ENCODE results near the gene GVQW3.
A peak's percentile ranks its signal among the peaks of the same experiment; 100 is the strongest.

The GVQW3 gene

DNA sequence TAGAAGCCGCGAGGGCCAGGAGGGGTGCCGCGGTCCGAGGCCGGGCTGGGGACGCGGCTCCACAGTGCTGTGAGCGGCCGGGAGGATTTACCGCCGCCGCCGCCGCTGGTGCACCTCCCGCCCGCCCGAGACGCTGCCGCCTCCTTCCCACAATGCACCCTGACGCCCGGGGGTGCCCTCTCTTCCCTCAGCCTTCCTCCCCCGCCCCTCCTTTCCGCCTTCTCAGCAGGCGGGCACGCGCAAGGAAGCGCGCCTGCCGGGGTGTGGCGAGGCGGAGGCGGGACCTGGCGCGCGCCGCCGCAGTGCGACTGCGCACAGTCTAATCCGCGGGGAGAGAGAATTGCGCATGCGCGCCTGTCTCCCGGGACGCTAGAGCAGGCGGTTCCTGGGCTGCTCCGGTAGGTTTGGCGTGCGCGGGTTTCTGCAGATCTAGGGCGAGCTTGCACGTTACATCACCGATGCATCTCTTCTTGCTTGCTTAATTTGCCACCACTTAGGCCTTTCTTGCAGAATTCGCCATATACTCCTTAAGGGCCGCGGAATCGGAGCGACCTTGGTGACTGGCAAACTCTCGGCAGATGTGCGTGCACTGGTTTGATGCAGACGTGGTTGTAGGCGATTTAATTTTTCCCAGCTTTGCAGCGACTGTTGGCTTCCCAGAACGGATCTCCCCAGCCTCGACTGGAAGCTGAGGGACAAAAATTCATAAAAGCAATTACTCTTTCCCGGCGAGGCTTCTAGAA lies at the start of gene GVQW3, which contains the start of gene THAP12:
GVQW3 (plus strand) TSS at position 347 of the 743 bp plus-strand sequence. CDS start 506 bp downstream, outside the sequence.
THAP12 (minus strand) TSS at position 156 of the 743 bp plus-strand sequence. CDS start 296 bp downstream, outside the sequence.
- peak; percentile 97 for DNase-seq

DNA sequence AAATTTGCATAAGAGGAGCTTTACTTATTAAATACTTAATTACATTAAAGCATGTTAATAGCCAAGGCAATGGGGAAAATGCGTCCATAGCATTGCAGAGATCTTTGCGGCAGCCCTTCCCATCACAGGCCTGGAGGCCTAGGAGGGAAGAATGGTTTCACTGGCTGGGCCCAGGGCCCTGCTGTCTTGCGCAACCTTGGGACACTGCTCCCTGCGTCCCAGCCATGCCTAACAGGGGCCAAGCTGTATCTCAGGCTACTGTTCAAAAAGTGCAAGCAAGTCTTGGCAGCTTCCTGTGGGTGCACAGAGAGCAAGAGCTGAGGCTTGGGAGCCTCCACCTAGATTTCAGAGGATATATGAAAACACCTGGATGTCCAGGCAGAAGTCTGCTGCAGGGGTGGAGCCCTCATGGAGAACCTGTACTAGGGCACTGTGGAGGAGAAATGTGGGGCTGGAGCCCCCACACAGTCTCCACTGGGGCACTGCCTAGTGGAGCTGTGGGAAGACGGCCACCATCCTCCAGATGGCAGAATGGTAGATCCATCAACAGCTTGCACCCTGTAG lies 46.2 kb upstream of the GVQW3 start:
- DNase-seq: no peak

DNA sequence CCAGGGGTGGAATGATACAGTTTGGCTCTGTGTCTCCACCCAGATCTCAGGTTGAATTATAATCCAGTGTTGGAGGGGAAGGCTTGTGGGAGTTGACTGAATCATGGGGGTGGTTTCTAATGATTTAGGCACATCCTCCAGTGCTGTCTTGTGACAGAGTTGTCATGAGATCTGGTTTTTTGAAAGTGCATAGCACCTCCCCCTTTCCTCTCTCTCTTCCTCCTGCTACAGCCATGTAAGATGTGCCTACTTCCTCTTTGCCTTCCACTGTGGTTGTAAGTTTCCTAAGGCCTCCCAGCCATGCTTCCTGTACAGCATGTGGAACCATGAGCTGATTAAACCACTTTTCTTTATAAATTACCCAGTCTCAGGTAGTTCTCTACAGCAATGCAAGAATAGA lies 45.3 kb upstream of the GVQW3 start:
- no peak for DNase-seq

DNA sequence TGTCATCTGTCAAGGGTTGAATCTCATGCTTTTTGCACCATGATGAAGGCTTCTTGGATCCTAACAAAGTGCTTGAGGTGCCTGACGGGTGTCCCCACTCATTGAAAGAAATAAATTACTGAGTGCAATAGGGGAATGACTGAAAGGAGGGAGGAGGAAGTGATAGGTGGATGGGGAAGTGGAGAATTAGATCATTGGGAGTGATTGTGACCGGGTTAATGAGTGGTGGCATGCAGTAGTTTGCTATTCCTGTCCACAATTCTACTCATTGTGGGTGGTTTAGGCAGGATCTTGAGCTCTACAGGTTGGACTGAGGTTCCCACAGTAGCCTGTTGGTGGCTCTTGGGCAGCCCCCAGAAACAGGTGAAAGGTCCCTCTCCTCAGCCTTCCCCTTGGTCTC lies 44.5 kb upstream of the GVQW3 start:
- DNase-seq: no peak

- DNase-seq: no peak
Measured at GRCh38 chr11:76337469-76337868, 43.7 kb upstream of the GVQW3 start.

DNA sequence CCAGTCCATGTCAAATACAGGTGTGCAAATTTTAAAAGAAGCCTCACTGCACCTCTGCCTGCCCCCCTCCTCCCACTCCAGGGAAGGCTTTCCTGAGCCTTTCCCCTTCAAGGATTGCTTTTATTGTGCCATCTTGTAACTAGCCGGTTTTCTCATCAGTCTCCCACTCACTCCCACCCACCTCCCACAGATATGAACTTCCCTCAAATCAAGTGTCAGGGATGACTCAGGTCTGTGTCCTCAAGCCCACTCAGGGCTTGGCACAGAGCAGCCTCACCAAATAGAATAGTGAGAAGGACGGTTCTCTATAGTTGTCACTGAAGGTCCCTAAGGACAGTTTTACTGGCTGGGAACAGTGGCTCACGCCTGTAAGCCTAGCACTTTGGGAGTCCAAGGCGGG lies 43.2 kb upstream of the GVQW3 start:
- no peak for DNase-seq

DNA sequence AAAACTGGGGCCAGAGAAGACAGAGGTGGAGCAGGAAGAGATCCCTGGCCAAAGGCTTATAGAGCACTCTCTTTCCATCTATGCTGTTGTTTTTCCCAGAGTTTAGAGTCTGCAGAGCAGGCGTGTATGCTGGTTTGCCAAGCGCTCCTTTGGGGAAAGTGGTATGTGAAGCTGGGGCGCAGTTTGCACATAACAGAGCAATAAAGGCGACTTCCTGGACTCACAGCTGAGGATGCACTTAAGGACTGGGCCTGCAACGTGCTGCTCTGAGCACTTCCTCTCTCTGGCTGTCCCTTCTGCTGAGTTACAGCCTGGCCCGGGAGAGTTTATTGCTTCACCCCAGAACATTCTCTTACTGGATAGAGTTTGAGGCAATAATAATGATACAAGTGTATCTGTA lies 41.9 kb upstream of the GVQW3 start:
- DNase-seq: no peak

DNA sequence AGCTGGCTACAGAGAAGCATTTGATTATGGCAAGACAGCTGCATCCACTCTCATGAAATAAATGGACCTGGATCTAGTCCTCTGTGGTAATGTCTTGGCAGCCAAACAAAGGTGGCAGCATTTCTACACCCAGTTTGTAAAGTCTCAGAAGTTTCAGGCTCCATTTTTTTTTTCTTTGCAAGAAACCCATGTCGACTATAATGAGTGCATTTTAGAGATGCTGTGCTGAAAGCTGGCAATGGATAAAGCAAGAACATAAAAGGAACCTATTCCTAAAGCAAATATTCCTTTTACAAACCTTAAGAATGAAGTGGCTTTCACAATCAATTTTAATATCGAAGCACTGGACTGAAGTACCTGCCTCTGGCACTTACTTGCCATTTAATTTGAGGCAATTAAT lies 33.7 kb upstream of the GVQW3 start:
- no peak for DNase-seq

- no peak for DNase-seq
Measured at GRCh38 chr11:76348348-76348747, 32.8 kb upstream of the GVQW3 start.

- no peak for DNase-seq
Measured at GRCh38 chr11:76355172-76355571, 26.0 kb upstream of the GVQW3 start.

GRCh38 chr11:76361374-76361773 lies 19.7 kb upstream of the GVQW3 start:
- DNase-seq: no peak

DNA sequence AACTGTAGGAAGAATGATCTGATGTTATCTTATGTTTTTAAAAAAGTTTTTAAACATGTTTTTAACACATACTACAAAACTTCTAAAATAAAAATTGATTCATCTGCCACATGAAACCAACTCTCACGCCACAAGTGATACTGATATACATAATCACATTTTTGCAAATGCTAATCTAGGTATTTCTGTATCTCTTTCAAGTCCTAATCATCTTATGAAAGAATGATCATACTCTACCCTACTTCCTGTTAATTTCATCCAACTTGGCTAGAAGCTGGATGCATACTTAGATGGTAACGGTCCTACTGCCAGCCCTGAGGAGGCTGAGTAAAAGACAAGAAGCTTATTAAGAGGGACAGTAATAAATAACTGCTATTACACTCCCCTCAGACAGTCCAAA lies 19.3 kb upstream of the GVQW3 start:
- DNase-seq: no peak

DNA sequence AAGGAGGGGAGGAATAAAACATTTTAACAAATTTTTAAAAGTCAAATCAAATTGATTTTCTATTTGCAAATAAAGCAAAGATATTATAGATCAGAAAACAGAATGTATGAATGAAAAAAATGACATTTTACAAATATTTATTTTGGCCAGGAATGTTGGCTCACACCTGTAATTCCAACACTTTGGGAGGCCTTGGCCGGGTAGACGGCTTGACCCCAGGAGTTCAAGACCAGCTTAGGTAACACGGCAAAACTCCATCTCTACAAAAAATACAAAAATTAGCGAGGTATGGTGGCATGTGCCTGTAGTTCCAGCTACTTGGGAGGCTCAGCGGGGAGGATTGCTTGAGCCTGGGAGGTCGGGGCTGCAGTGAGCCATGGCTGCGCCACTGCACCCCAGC lies 18.4 kb upstream of the GVQW3 start:
- DNase-seq: no peak

DNA sequence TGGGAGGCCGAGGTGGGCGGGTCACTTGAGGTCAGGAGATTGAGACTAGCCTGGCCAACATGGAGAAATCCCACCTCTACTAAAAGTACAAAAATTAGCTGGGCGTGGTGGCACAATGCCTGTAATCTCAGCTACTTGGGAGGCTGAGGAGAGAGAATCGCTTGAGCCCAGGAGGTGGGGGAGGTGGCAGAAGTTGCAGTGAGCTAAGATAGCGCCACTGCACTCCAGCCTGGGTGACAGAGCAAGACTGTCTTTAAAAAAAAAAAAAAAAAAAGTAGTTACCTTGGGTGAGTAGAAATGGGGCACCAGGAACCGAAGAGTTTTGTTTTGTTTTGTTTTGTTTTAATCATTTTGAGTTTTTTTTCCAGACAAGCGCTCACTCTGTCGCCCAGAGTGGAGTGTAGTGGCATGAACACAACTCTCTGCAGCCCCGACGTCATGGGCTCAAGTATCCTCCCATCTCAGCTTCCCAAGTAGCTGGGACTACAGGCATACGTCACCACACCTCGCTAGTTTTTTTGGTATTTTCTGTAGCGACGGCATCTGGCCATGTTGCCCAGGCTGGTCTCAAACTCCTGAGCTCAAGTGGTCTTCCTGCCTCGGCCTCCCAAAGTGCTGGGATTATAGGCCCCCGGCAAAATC lies 16.0 kb upstream of the GVQW3 start:
- DNase-seq: no peak

- no peak for DNase-seq
Measured at GRCh38 chr11:76368490-76368889, 12.6 kb upstream of the GVQW3 start.

- DNase-seq: no peak
Measured at GRCh38 chr11:76369406-76369805, 11.7 kb upstream of the GVQW3 start.

- DNase-seq: no peak
Measured at GRCh38 chr11:76371170-76371569, 10.0 kb upstream of the GVQW3 start.

- DNase-seq: no peak
Measured at GRCh38 chr11:76376746-76377558, 4.2 kb upstream of the GVQW3 start.

GRCh38 chr11:76379807-76380158 lies 1.3 kb upstream of the GVQW3 start:
- no peak for DNase-seq

- no peak for DNase-seq
Measured at GRCh38 chr11:76380159-76380976, 755 bp upstream of the GVQW3 start.

DNA sequence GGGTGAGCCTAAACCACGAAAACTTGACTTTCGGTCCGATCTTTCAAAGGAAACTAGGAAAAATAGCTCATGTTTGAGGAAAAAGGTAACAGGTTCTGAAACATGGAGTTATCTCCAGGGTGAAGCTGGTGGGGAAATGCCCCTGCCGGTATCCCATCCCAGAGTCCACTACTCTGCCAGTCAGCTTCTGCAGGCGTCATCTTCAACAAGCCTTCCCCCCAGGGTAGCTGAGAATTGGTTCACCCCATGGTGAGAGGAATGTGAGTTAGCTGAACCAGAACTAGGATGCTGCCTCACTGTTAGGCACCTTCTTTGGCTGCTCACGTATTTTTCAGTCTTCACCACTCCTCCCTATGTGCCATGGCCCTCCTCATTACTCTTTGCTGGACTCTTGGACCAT lies 1.1 kb downstream of the GVQW3 start:
- DNase-seq: no peak

DNA sequence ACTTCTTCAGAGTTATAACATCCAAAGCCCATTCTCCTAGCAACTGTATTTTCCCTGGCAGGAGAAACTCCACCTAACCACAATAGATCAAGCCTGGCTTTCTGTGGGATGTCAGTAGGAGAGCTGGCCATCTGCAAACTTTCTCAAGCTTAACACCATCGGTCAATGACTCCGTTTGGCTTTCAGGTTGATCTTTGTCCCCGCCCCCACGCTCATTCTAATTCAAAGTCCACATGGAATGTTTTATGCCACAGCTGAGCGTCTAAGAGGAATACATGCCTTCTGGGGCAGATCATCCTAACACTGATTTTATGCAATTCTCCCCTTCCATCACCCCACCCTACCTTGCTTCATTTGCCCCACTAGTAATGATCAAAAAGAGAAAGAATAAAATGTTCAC lies 4.8 kb downstream of the GVQW3 start:
- no peak for DNase-seq

DNA sequence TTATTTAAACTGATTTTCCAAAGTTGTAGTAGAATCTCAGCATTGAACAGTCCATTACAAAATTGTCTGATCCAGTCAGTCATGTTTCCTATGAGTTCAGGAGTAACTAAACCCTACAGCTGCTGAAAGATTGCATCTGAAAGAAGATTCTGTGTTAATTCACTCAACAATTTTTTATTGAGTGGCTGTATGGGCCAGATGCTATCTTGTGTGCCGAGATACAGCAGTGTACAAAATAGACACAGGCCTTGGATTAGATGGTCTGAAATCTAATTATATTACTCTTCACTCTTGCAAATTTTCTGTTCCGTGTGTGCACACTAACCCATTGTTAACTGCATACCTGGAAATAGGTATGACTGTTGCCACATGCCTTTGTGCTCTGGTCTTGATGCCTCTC lies 7.3 kb downstream of the GVQW3 start:
- DNase-seq: no peak
